Measurements from ENCODE around the gene HDAC9. TPM values are rescaled to one million over a fixed set of nuclear protein-coding genes. Genes with fewer than 3 reads are reported as not detected.

The HDAC9 gene
- total RNA-seq, 1 experiment from 2014 or later: 7.7 TPM

DNA sequence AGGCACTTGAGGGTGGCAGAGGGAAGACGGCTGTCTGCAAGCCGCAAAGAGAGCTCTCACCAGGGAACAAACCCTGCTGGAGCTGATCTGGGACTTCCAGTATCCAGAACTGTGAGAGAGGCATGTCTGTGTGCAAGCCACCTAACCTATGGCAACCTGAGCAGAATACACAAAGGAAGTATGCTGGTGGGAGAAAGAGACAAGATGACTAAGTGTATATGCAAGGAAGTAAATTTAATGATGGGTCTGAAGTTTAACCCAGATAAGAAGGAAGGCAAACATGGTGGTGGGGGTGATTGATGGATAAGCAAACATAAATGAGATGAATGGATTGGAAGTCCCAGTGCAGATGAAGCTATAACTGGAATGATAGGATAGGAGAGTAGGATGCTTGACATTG, 328.6 kb downstream of the HDAC9 start:
- Histone ChIP-seq H4K5ac (ENCODE audit: insufficient read length, low read depth, low read length) (no peak overlapping the region), H3K9ac (ENCODE audit: extremely low read depth, insufficient read length, low read length) (no peak overlapping the region), H3K79me2 (ENCODE audit: insufficient read depth, low read length) (no peaks in the 10 kb centered on the region), H4K91ac (ENCODE audit: insufficient read length, low read depth, low read length) (no peak overlapping the region), H2AFZ (ENCODE audit: low read length) (no peak overlapping the region), H2BK15ac (ENCODE audit: low read depth, low read length) (no peak overlapping the region), H3K9me3 (ENCODE audit: control insufficient read depth, low read depth, low read length) (no peaks in the 10 kb centered on the region), H3K79me1 (ENCODE audit: insufficient read depth, low read depth, low read length, poor library complexity, severe bottlenecking) (no peaks in the 10 kb centered on the region), H2AK5ac (ENCODE audit: insufficient read length, low read length) (no peak overlapping the region), H3K4me1 (ENCODE audit: insufficient read depth, low read length) (no peaks in the 10 kb centered on the region), H3K23ac (ENCODE audit: insufficient read length, low read depth, low read length) (no peak overlapping the region), H2BK12ac (ENCODE audit: insufficient read length, low read depth, low read length) (no peak overlapping the region), H2BK20ac (ENCODE audit: low read depth, low read length, poor library complexity, severe bottlenecking) (no peak overlapping the region), H3K14ac (ENCODE audit: insufficient read depth, low read length) (no peak overlapping the region), H3T11ph (ENCODE audit: low read length) (no peak overlapping the region), H3K27ac (ENCODE audit: insufficient read length, low read depth, low read length) (no peak overlapping the region), H3K4me2 (ENCODE audit: insufficient read depth, insufficient read length, low read length) (no peak overlapping the region), H3K27me3 (ENCODE audit: insufficient read depth, low read length) (no peaks in the 10 kb centered on the region), H3K56ac (ENCODE audit: insufficient read length, low read depth, low read length) (no peak overlapping the region), H2BK5ac (ENCODE audit: insufficient read length, low read length) (no peak overlapping the region), H4K8ac (replicated peaks; ENCODE audit: insufficient read length, low read depth, low read length) (no peak overlapping the region), H2BK120ac (ENCODE audit: low read depth, low read length, poor library complexity, severe bottlenecking) (no peak overlapping the region), H3K23me2 (ENCODE audit: insufficient read length, low read depth, low read length, poor library complexity, severe bottlenecking) (no peaks in the 10 kb centered on the region), H3K18ac (ENCODE audit: insufficient read length, low read depth, low read length) (no peak overlapping the region), H4K20me1 (ENCODE audit: control insufficient read depth, insufficient read depth, insufficient read length) (no peaks in the 10 kb centered on the region), H3K4ac (ENCODE audit: low read depth, low read length) (no peak overlapping the region)
- Mint-ChIP-seq H3K9me3 (no peaks in the 10 kb centered on the region), H3K36me3 (ENCODE audit: insufficient read depth in 1 of 3, low read depth in 3 of 3) (no peaks in the 10 kb centered on the region), H3K27me3 (ENCODE audit: low read depth) (no peaks in the 10 kb centered on the region), H3K27ac (no peak overlapping the region), H3K4me3 (no peak overlapping the region), H3K4me1 (no peaks in the 10 kb centered on the region)
- no peak for DNase-seq
- TF ChIP-seq, protein P1, sequence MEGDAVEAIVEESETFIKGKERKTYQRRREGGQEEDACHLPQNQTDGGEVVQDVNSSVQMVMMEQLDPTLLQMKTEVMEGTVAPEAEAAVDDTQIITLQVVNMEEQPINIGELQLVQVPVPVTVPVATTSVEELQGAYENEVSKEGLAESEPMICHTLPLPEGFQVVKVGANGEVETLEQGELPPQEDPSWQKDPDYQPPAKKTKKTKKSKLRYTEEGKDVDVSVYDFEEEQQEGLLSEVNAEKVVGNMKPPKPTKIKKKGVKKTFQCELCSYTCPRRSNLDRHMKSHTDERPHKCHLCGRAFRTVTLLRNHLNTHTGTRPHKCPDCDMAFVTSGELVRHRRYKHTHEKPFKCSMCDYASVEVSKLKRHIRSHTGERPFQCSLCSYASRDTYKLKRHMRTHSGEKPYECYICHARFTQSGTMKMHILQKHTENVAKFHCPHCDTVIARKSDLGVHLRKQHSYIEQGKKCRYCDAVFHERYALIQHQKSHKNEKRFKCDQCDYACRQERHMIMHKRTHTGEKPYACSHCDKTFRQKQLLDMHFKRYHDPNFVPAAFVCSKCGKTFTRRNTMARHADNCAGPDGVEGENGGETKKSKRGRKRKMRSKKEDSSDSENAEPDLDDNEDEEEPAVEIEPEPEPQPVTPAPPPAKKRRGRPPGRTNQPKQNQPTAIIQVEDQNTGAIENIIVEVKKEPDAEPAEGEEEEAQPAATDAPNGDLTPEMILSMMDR (conservative IDR thresholded peaks at IDR 0.05): no peak
- no CpG with 5 or more reads among the region's 2 CpGs for WGBS (ENCODE audit: extremely low coverage, insufficient read length, low lambda C conversion rate)

All from H9 (cell line).